GM23338 (cell line): ENCODE data around the gene RNF157.

Experiments
- EZH2 ChIP-seq: fragments of 200-600 bp; sonication (generic); IDR thresholded peaks from one replicate; pipeline ENCODE4 v1.8.0; 2017; ENCODE audit warnings: antibody characterized with exemption, mild to moderate bottlenecking, low read depth; ENCODE audit not compliant: unreplicated experiment
- EZH2phosphoT487 ChIP-seq: fragments of 200-600 bp; sonication (generic); IDR thresholded peaks from one replicate; pipeline ENCODE4 v1.8.1; 2018; ENCODE audit warnings: antibody characterized with exemption; ENCODE audit not compliant: unreplicated experiment
- POLR2AphosphoS5 ChIP-seq: IDR thresholded peaks from 2 replicates; pipeline ENCODE4 v1.6.1; 2016; ENCODE audit warnings: antibody characterized with exemption, low read depth
- TF ChIP-seq, protein P1 (sequence below), 2 experiments: fragments of 200-600 bp in 1 of 2; sonication (generic) in 1 of 2; conservative IDR thresholded peaks; 2 replicates each; pipeline versions ENCODE4 v1.5.1 to v1.6.1; 2016 to 2017; ENCODE audit warnings: antibody characterized with exemption in 2 of 2, low read depth in 2 of 2, mild to moderate bottlenecking in 2 of 2, moderate library complexity in 1 of 2
- TF ChIP-seq, protein P2 (sequence below): IDR thresholded peaks from one replicate; pipeline ENCODE4 v1.6.1; 2018; ENCODE audit warnings: antibody characterized with exemption; ENCODE audit not compliant: unreplicated experiment

DNA sequence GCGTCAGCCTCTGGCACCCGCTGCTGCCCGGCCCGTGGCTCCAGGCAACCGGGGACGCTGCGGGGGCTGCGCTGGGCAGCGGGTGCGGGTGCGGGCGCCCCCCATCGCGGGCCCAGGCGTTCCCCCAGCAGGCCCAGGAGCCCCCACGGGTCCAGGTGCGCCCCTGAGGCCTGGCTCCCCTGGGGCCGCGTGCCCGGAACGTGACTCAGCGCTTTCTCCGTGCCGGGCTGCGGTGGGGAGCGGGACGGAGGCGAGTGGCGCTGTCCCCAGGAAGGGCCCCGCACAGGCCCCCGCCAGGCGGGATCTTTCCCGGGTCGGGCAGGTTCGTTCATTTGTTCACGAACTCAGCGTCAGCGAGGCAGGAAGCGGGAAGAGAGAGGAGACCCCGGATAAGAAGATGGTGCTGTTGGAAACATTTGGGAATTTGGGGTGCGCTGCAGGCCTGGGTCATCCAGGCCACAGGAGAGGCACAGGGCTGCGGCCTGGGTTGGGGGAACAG lies 118.3 kb downstream of the RNF157 start:
- TF ChIP-seq, protein P1, sequence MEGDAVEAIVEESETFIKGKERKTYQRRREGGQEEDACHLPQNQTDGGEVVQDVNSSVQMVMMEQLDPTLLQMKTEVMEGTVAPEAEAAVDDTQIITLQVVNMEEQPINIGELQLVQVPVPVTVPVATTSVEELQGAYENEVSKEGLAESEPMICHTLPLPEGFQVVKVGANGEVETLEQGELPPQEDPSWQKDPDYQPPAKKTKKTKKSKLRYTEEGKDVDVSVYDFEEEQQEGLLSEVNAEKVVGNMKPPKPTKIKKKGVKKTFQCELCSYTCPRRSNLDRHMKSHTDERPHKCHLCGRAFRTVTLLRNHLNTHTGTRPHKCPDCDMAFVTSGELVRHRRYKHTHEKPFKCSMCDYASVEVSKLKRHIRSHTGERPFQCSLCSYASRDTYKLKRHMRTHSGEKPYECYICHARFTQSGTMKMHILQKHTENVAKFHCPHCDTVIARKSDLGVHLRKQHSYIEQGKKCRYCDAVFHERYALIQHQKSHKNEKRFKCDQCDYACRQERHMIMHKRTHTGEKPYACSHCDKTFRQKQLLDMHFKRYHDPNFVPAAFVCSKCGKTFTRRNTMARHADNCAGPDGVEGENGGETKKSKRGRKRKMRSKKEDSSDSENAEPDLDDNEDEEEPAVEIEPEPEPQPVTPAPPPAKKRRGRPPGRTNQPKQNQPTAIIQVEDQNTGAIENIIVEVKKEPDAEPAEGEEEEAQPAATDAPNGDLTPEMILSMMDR (conservative IDR thresholded peaks at IDR 0.05; ENCODE audit: low read depth in 2 of 2), result no peak
- TF ChIP-seq EZH2, result no peak
- TF ChIP-seq, protein P2, sequence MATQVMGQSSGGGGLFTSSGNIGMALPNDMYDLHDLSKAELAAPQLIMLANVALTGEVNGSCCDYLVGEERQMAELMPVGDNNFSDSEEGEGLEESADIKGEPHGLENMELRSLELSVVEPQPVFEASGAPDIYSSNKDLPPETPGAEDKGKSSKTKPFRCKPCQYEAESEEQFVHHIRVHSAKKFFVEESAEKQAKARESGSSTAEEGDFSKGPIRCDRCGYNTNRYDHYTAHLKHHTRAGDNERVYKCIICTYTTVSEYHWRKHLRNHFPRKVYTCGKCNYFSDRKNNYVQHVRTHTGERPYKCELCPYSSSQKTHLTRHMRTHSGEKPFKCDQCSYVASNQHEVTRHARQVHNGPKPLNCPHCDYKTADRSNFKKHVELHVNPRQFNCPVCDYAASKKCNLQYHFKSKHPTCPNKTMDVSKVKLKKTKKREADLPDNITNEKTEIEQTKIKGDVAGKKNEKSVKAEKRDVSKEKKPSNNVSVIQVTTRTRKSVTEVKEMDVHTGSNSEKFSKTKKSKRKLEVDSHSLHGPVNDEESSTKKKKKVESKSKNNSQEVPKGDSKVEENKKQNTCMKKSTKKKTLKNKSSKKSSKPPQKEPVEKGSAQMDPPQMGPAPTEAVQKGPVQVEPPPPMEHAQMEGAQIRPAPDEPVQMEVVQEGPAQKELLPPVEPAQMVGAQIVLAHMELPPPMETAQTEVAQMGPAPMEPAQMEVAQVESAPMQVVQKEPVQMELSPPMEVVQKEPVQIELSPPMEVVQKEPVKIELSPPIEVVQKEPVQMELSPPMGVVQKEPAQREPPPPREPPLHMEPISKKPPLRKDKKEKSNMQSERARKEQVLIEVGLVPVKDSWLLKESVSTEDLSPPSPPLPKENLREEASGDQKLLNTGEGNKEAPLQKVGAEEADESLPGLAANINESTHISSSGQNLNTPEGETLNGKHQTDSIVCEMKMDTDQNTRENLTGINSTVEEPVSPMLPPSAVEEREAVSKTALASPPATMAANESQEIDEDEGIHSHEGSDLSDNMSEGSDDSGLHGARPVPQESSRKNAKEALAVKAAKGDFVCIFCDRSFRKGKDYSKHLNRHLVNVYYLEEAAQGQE, result no peak
- no peak for TF ChIP-seq EZH2phosphoT487
- TF ChIP-seq POLR2AphosphoS5, result no peak; the same call in 1 of the 2 replicates
